IPS DF 6.9 (cell line): ENCODE results near the gene ZNF699.
"Not testable (repeated sequence)": the region's sequence is repeated elsewhere in the genome, so short reads cannot be mapped to it uniquely, and the experiment has no call there.

Experiments
- DNase-seq: peaks from one replicate; pipeline ENCODE4 v3.0.0-alpha.2; 2013; ENCODE audit warnings: low read depth, low spot score
- H3K27ac ChIP-seq: one replicate; pipeline ENCODE4 v1.5.1; 2013; ENCODE audit warnings: low read length, control low read depth
- H3K27me3 ChIP-seq: 2 replicates; pipeline ENCODE4 v1.6.1; 2013; ENCODE audit warnings: mild to moderate bottlenecking, low read length; ENCODE audit not compliant: control insufficient read depth, insufficient read depth
- H3K36me3 ChIP-seq: 2 replicates; pipeline ENCODE4 v1.6.1; 2013; ENCODE audit warnings: low read length; ENCODE audit not compliant: control insufficient read depth, insufficient read depth
- H3K4me1 ChIP-seq: 2 replicates; pipeline ENCODE4 v1.6.1; 2013; ENCODE audit warnings: low read length; ENCODE audit not compliant: control insufficient read depth, insufficient read depth
- H3K4me3 ChIP-seq: 2 replicates; pipeline ENCODE4 v1.5.1; 2013; ENCODE audit warnings: mild to moderate bottlenecking, low read length
- H3K9me3 ChIP-seq: 2 replicates; pipeline ENCODE4 v1.6.1; 2013; ENCODE audit warnings: low read length, inconsistent platforms; ENCODE audit not compliant: control insufficient read depth, insufficient read depth
- WGBS: extraction: QIAGEN DNeasy Blood & Tissue Kit; methylation state at CpG from one replicate; pipeline ENCODE4 v1.1.7; 2013; ENCODE audit warnings: mixed read lengths, missing lambda C conversion rate; ENCODE audit not compliant: insufficient read length, insufficient coverage; 5-methylcytosine and 5-hydroxymethylcytosine counted together

The ZNF699 gene

DNA sequence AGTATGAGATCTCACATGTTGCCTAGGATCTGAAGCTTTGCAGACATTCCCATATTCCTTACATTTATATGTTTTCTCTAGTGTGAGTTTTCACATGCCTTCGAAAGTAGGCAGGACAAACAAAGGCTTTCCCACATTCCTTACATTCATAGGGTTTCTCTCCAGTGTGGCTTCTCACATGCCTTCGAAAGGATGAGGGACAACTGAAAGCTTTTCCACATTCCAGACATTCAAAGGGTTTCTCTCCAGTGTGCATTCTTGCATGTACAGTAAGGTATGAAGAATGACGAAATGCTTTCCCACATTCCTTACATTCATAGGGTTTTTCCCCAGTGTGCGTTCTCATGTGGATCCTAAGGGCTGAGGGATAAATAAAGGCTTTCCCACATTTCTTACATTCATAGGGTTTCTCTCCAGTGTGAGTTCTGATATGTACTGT lies 14.2 kb downstream of the ZNF699 start:
- Histone ChIP-seq H3K36me3 (peaks cover 9% of the 10 kb centered on the region; the same call in 1 of the 2 replicates), H3K27me3 (no peaks in the 10 kb centered on the region), H3K27ac (no peak overlapping the region), H3K9me3 (peaks cover 6% of the 10 kb centered on the region), H3K4me1 (no peaks in the 10 kb centered on the region), H3K4me3 (no peak overlapping the region)
- no CpG with 5 or more reads among the region's 4 CpGs for WGBS
- no peak for DNase-seq

GRCh38 chr19:9289231-9289884 lies 20.3 kb downstream of the ZNF699 start:
- Histone ChIP-seq H3K27ac (no peak overlapping the region), H3K4me1 (no peaks in the 10 kb centered on the region), H3K27me3 (no peaks in the 10 kb centered on the region), H3K9me3 (peaks cover 3% of the 10 kb centered on the region), H3K4me3 (no peak overlapping the region), H3K36me3 (no peaks in the 10 kb centered on the region)
- DNase-seq = no peak
- WGBS = no CpG with 5 or more reads among the region's 2 CpGs

- not testable (repeated sequence) for DNase-seq, H3K27ac ChIP-seq, H3K27me3 ChIP-seq, H3K36me3 ChIP-seq, H3K4me3 ChIP-seq, H3K4me1 ChIP-seq
- WGBS = no CpG with 5 or more reads among the region's 38 CpGs
- peaks cover 12% of the 10 kb centered on the region for H3K9me3 ChIP-seq
Observed at GRCh38 chr19:9283485-9283884, 26.2 kb downstream of the ZNF699 start.

- WGBS = no CpG with 5 or more reads among the region's 5 CpGs
- no peaks in the 10 kb centered on the region for H3K27me3 ChIP-seq
- H3K4me1 ChIP-seq = no peaks in the 10 kb centered on the region
- DNase-seq = no peak
- no peak overlapping the region for H3K27ac ChIP-seq
- H3K9me3 ChIP-seq = peaks cover 3% of the 10 kb centered on the region; the same call in 1 of the 2 replicates
- no peaks in the 10 kb centered on the region for H3K36me3 ChIP-seq
- no peak overlapping the region for H3K4me3 ChIP-seq
Observed at GRCh38 chr19:9251236-9251635, 58.4 kb downstream of the ZNF699 start.

- Histone ChIP-seq H3K4me1 (no peaks in the 10 kb centered on the region), H3K4me3 (no peak within 1 kb of the TSS), H3K27me3 (no peaks in the 10 kb centered on the region), H3K9me3 (peaks cover 3% of the 10 kb centered on the region; the same call in 1 of the 2 replicates), H3K36me3 (no peaks in the 10 kb centered on the region), H3K27ac (no peak within 1 kb of the TSS)
- DNase-seq = no peak
- no CpG with 5 or more reads among the region's 1 CpG for WGBS
Observed at GRCh38 chr19:9250630-9251029, 59.0 kb downstream of the ZNF699 start, which contains the start of gene OR7E24. OR7E24 (plus strand) TSS chr19:9250930; CDS start chr19:9251044, 114 bp downstream.
